HG03039 (cell line): Measurements from ENCODE around the gene EDEM1.
"Not testable (repeated sequence)": the region's sequence is repeated elsewhere in the genome, so short reads cannot be mapped to it uniquely, and the experiment has no call there.

Experiments
- ATAC-seq: cut with Tn5 transposase; IDR thresholded peaks from one replicate; pipeline ENCODE4 v1.9.1; 2021; ENCODE audit warnings: mild to moderate bottlenecking, moderate library complexity; ENCODE audit not compliant: unreplicated experiment

Gene EDEM1

GRCh38 chr3:5227812-5228211 is 40.3 kb downstream of the EDEM1 start:
- no peak for ATAC-seq

GRCh38 chr3:5229414-5229813 is 41.9 kb downstream of the EDEM1 start:
- ATAC-seq: no peak

DNA sequence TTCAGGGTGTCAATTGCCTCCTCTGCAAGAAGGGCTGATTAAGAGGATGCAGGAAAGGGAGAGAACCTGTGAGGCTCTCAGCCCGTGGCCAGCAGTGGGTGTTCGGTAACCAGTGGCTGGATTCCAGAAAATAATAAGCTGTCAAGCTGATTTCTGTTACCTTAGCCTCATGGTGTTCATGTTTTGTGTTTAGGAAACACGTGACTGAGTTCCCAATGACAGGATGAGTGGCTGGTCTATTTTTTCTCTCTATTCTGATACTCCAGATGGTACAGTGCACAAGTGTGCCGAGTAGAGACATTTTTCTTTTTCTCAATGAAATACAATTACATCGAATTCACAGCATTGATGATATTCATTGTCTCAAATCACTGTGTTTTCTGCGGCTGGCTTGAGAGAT is 43.6 kb downstream of the EDEM1 start:
- no peak for ATAC-seq

- no peak for ATAC-seq
Observed at GRCh38 chr3:5231487-5231886, 44.0 kb downstream of the EDEM1 start.

DNA sequence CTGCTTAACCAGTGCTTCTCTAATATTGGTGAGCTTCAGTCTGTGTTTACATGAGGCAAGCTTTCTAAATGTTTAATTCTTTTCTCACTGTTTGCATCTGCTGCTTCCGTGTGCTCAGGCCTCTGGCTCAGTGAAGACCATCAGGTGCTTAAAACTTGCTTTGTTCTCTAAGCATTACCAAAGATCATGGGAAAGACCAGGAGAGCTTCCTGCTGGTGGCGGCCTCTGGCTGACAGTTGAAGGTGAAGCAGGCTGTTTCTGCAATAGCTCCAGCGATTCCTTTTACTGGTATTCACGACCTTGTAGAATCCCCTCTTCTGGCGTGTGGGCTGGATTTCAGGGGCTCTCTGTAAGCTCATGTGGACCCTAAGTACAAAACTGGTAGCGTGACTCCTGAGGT is 45.1 kb downstream of the EDEM1 start:
- no peak for ATAC-seq

DNA sequence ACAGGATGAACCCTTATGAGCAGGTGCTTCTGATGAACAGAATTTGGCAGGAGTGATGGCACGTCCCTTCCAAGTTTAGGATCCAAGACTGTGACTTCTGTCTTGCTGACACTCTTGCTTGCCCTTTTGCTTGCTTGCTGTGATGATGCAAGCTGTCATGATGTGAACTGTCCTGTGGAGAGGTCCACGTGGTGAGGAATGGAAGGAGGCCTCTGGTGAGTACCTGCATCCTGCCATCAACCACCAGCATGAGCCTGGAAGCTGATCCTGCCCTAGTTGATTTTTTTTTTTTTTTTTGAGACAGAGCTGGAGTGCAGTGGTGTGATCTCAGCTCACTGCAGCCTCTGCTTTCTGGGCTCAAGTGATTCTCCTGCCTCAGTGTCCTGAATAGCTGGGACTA is 45.5 kb downstream of the EDEM1 start:
- ATAC-seq: no peak

DNA sequence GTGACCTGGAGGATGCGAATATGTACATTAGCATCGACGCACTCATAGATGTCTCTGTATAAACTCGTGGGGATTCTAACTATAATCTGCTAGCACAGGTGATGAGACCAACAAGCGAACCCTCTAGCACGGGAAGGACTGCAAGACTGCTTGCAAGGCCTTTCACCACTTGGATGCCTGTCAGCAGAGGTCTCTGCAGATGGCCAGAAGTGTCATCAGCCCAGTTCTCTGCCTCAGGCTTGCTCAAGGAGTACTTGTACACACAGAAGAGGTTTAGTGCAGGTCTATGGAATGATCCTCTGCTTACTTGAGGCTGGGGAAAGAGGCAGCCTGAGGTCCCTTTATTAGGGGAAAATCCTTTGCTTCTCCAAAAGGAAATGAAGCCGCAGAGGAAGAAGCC is 48.1 kb downstream of the EDEM1 start:
- no peak for ATAC-seq

DNA sequence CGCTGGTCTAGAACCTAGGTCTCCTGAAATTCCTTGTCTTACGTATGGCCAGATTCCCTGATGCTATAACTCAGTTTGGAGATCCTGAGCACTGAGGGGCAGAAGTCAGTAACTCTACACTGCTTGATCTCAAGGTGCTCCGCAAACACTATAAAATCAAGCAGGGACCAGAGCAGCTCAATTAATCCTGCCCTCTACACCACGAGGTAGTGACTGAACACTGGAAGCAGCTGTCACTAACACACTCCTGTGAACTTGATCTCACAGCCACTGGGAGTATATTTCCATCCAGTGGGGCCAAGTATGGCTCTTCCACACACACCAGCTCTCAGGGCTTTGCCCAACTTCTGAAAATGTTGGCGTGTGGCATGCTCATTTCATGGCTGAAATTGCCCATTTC is 51.0 kb downstream of the EDEM1 start:
- no peak for ATAC-seq

DNA sequence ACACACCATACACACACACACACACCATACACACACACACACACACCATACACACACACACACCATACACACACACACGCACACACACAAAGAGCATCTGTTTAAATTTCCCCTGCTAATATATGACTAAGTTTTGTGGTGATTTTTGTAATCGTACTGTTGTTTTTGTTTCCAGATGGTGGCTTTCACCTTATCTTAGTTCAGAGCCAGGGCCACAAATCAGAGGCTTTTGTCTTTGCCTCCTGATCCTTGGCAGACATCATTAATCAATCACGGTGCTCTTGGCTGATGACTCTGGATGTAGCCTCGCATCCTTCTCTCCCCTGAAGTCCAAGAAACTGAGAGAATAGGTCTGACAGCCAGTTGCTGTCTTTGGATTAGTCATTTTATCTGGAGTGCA is 52.1 kb downstream of the EDEM1 start:
- ATAC-seq: no peak

DNA sequence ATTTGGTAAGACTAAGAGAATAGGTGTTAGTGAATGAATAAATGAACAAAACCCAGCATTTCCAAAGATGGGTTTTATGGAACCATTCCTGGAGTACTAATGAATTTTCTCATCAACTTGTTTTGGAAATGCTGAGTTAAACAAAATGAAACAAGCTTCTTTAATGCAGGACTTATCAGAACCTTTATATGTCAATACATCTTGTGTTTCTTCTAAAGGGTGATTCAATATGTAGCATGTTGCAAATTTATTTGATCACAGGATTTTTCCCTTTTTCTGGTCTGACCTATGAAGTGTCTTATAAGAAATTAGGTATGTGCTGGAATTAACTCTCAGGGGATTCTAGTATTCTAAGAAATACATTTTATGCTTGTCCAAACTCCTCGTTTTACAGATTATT is 53.2 kb downstream of the EDEM1 start:
- no peak for ATAC-seq

- ATAC-seq: not testable (repeated sequence)
Observed at GRCh38 chr3:5242785-5243184, 55.3 kb downstream of the EDEM1 start.

GRCh38 chr3:5245927-5246326 is 58.4 kb downstream of the EDEM1 start:
- no peak for ATAC-seq

DNA sequence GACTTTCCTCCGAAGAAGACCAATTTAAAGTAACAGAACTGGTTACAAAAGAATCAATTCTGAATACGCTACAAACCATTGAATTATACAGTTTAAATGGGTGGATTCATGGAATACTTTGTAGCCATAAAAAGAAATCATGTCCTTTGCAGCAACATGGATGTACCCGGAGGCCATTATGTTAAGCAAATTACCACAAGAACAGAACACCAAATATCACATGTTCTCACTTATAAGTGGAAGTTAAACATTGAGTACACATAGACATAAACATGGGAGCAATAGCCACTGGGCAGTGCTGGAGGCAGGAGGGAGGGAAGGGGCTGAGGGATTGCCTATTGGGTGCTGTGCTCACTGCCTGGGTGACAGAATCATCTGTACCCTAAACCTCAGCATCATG is 61.3 kb downstream of the EDEM1 start:
- ATAC-seq: no peak

DNA sequence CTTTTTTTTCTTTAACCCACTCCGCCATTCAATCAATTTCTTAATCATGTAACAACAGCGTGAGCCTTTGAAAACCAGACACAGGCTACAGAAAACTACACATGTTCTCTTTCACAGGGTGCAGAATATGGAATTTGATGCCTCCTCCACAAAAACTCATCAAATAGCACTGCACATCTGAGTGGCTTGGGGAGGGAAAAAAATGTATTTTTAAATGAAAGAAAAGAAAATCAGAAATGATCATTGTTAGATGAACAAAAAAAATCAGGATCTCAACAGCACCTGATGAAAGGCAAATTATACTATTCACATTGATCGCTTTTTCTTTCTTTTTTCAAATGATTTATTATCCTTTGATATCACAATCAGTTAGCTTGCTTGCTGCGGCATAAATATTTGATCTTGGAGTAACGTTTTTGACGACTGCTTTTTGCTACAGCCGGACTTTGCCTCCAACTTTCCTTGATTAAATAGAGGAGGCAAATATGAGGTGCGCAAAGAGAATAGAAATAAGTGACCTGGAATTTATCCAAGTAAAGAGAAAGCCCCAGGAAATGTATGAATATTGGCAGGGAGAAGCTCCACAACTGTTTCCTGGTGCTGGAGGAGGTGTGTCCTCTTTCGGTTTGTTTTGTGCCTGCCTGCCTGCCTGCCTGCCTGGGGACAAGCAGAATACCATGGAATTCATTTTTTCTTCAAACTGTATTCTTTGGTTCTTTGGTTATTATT is 63.1 kb downstream of the EDEM1 start:
- no peak for ATAC-seq

DNA sequence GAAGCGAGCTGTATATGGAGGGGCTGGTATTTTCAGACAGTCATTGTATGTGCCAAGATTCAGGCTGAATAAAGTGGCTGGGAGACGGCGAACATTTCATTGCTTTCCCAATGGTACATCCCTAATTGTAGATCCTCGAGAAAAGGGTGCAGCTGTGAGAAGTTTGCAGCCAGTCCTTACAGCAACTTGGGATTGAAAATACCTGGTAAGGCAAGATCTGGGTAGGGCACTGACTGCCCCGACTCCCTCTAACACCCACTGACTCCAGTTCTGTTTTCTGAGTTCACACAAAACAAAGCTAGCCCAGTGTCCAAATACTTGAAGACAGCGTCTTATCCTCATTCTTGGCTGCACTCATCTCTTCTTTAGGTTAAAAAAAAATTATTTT is 63.7 kb downstream of the EDEM1 start:
- no peak for ATAC-seq

DNA sequence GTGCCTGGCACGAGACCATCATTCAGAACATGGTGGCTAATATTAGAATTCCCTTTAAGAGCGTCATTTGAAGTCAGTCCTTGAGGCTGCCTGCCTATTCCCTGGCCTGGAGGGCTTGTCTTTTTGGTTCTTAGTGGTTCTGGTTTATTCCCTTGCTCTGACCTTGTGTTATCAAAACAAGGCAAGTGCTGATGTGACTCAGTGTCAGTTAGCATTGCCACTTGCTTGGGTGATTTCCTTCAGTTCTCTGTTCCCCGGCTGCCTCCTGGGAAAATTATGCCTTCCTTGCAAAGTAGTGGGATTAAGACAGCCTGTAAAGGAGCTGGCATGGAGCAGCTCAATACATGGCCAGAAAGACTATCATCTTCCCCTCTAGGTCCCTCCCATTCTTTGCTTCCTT is 64.6 kb downstream of the EDEM1 start:
- no peak for ATAC-seq

DNA sequence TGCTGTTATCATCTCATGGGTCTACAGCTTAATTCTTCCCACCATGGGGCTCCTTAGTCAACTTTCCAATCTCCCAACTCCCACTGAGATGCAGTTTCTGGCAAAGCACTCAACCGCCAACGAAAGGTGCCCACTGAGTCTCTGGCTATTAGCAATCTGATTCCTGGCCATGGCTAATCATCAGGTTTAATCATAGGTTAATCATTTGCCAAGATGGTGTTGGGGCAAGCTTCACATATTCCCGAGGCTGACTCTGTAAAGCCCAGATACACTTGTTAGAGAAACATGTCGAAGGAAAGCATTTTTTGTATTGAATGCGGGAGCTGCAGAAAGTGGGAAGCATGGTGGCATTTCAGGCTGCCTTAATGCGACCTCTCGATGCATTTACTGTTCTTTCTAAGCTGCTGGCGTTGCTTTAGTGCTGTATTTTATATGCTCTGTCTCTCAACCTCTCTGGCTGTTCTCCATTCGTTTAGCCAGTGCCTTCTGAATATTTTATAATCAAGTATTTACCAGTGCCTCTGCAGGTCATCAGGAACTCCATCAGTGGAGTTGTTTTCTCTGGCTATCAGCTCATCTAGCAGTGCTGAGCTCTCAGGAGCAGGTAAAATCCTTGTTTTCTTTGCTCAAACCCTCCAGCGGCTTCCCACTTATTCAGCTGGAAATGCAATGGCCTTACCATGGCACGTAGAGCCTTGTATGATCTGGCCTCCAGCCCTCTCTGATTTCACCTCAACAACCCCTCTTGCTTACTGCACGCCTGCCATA is 67.0 kb downstream of the EDEM1 start:
- ATAC-seq: no peak

- no peak for ATAC-seq
Observed at GRCh38 chr3:5255404-5256344, 68.2 kb downstream of the EDEM1 start.

GRCh38 chr3:5258526-5258925 is 71.0 kb downstream of the EDEM1 start:
- no peak for ATAC-seq

DNA sequence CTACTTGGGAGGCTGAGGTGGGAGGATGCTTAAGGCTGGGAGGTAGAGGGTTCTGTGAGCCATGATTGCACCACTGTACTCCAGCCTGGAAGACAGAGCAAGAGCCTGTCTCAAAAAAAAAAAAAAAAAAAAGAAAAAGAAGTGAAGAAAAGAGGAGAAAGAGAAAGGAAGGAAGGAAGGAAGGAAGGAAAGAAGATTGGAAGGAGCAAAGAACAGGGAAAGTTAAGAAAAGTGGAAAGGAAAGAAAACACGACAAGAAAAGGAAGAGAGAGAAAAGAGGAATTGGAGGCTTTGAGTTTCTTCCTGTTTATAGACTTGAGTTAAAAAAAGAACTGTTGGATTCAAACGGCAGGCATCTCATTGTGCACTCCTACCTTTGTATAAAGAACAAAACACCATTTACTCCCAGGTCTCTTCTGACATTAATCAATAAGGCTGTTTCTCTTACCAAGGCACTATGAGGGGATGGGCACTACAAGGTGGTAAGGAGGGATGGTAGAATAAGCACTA is 73.5 kb downstream of the EDEM1 start:
- no peak for ATAC-seq

GRCh38 chr3:5262507-5262906 is 75.0 kb downstream of the EDEM1 start:
- ATAC-seq: no peak
